HAP-1 (cell line): ENCODE data around the gene ZNF30.

Experiments
- DNase-seq, 2 experiments: peaks; one replicate each; pipeline ENCODE4 v3.0.0-alpha.2; 2016 to 2020; ENCODE audit warnings: low spot score in 2 of 2
- H3K27me3 ChIP-seq: fragments of 250-450 bp; sonication (Bioruptor Pico); 2 replicates; pipeline ENCODE4 v1.5.1; 2020; ENCODE audit warnings: low read depth, mild to moderate bottlenecking, moderate library complexity
- H3K36me3 ChIP-seq: fragments of 250-450 bp; sonication (Bioruptor Pico); replicated peaks from 2 replicates; pipeline ENCODE4 v1.5.1; 2020; ENCODE audit warnings: mild to moderate bottlenecking
- H3K4me1 ChIP-seq: fragments of 250-450 bp; sonication (Bioruptor Pico); 2 replicates; pipeline ENCODE4 v1.5.1; 2020; ENCODE audit warnings: mild to moderate bottlenecking
- H3K4me3 ChIP-seq: fragments of 250-450 bp; sonication (Bioruptor Pico); 2 replicates; pipeline ENCODE4 v1.5.1; 2020; ENCODE audit warnings: mild to moderate bottlenecking, moderate library complexity
- H3K9me3 ChIP-seq: fragments of 250-450 bp; sonication (Bioruptor Pico); 2 replicates; pipeline ENCODE4 v1.5.1; 2020; ENCODE audit warnings: mild to moderate bottlenecking, moderate library complexity
- in situ Hi-C: fragments of 300-500 bp; cut with MboI; formaldehyde crosslinking; loops from 3 replicates; pipeline ENCODE4 v1.14.3; 2020; ENCODE audit warnings: low sequenced_read_pairs, inconsistent platforms, mixed read lengths

ZNF30 gene

DNA sequence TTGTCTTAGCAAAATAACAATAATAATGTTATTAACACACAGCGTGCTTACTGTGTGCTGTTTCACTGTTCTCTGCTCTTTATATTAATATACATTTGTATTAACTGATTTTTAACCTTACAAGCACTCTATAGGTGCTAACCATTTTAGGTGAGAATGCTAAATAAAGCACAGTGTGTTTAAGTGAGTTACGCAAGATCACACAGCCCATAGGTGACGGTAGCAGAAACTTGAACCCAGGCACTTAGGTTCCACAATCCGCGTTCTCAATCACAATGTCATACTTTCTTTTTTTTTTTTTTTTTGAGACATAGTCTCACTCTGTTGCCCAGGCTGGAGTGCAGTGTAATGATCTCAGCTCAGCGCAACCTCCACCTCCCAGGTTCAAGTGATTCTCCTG is 5.8 kb downstream of the ZNF30 start:
- H3K4me1 ChIP-seq: no peaks in the 10 kb centered on the region
- DNase-seq: no peak
- H3K9me3 ChIP-seq: no peaks in the 10 kb centered on the region
- H3K27me3 ChIP-seq: no peaks in the 10 kb centered on the region
- peaks cover 26% of the 10 kb centered on the region for H3K36me3 ChIP-seq
- in situ Hi-C loops: no loop called here
- H3K4me3 ChIP-seq: no peak overlapping the region

DNA sequence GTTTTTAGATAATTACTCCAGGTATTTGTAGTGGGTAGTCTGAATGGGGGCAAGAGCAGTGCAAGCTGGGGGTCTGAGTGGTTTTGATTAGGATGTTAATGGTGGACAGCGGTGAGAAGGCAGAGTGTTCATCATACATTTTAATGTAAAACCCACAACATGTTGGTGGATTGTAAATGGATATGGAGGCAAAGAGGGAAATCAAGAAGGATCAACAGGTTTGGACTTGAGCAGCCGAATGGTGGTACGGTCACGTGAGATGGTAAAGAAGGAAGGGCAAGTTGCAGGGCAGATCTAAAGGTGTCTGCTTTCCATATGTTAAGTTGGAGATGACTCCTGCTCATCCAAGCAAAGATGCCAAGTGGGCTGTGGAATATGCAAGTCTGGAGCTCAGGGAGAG is 9.5 kb downstream of the ZNF30 start:
- Histone ChIP-seq H3K9me3 (no peaks in the 10 kb centered on the region; the same call in 1 of the 2 replicates), H3K27me3 (no peaks in the 10 kb centered on the region), H3K4me1 (no peaks in the 10 kb centered on the region), H3K36me3 (peaks cover 26% of the 10 kb centered on the region), H3K4me3 (no peak overlapping the region)
- no peak for DNase-seq
- in situ Hi-C loops: no loop called here

DNA sequence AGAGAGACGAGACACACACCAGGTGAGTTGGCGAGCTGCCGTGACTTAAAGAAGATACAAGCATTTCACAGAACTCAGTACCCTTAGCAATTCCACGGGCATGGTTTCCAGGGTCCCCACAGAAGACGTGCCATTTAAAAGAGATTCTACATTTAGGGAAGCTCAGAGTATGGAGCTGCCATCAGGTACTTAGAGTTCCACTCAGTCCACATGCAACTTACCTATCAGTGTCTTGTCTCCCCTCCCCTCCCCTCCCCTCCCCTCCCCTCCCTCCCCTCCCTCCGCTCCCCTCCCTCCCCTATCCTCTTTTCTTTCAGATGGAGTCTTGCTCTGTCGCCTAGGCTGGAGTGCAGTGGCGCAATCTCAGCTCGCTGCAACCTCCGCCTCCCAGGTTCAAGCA is 12.2 kb downstream of the ZNF30 start:
- Histone ChIP-seq H3K4me1 (no peaks in the 10 kb centered on the region), H3K4me3 (no peak overlapping the region), H3K36me3 (peaks cover 24% of the 10 kb centered on the region), H3K9me3 (peaks cover 5% of the 10 kb centered on the region; the same call in 1 of the 2 replicates), H3K27me3 (no peaks in the 10 kb centered on the region)
- in situ Hi-C loops: no loop called here
- DNase-seq: no peak

DNA sequence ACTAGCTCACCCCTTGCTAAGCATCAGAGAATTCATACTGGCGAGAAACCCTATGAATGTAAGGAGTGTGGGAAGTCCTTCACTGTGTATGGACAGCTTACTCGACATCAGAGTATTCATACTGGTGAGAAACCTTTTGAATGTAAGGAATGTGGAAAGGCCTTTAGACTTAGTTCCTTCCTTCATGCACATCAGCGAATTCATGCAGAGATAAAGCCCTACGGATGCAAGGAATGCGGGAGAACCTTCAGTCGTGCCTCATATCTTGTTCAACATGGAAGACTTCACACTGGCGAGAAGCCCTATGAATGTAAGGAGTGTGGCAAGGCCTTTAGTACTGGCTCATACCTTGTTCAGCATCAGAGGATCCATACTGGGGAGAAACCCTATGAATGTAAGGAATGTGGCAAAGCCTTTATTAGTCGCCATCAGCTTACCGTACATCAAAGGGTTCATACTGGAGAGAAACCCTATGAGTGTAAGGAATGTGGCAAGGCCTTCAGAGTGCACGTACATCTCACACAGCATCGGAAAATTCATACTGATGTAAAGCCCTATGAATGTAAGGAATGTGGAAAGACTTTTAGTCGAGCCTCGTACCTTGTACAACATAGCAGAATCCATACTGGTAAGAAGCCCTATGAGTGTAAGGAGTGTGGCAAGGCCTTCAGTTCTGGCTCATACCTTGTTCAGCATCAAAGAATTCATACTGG is 17.3 kb downstream of the ZNF30 start:
- Histone ChIP-seq H3K4me1 (no peaks in the 10 kb centered on the region), H3K4me3 (no peak overlapping the region), H3K36me3 (peaks cover 16% of the 10 kb centered on the region), H3K27me3 (no peaks in the 10 kb centered on the region), H3K9me3 (peaks cover 7% of the 10 kb centered on the region)
- no peak for DNase-seq
- in situ Hi-C loops: no loop called here

DNA sequence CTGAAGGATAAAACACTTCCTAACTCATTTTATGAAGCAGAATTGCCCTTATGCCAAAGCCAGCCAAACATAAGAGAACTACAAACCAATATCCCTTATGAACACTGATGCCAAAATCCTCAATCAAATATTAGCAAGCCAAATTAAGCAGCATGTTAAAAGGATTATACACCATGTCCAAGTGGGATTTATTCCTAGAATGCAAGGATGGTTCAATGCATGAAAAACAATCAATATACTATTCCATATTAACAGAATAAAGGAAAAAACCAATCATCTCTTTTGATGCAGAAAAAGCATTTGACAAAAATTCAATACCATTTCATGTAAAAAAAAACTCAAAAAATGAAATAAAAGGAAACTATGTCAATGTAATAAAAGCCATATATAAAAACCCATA is 26.4 kb downstream of the ZNF30 start:
- Histone ChIP-seq H3K4me3 (no peak overlapping the region), H3K9me3 (peaks cover 19% of the 10 kb centered on the region), H3K36me3 (peaks cover 10% of the 10 kb centered on the region), H3K27me3 (no peaks in the 10 kb centered on the region), H3K4me1 (no peaks in the 10 kb centered on the region)
- in situ Hi-C loops: no loop called here
- no peak for DNase-seq

DNA sequence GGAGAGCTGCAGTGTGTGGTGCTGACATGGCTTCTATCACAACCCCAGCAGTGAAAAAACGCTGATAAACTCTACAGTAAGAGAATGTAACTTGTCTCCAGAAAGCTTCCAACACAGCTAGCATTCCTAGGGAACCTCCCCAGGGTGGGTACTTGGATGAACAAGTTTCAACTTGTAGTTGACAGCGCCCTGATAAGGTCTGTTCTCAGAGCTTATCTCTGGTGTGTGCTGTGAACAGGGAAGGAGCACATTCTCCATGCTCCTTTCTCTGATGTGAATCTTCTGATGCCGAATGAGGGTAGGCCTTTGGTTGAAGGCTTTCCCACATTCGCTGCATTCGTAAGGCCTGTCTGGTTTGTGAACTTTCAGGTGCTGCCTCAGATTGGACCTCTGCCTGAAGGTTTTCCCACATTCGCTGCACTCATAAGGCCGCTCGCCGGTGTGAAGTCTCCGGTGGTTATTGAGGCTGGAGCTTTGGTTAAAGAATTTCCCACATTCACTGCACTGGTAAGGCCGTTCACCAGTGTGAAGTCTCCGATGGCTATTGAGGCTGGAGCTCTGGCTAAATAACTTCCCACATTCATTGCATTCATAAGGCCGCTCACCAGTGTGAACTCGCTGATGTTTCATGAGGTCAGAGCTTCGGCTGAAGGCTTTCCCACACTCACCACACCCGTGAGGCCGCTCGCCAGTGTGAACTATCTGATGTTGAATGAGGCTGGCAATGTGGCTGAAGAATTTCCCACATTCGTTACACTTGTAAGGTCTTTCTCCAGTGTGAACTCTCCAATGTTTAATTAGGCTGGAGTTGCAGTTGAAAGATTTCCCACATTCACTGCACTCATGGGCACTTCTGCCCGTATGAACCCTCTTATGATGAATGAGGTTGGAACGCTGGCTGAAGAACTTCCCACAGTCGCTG is 31.4 kb downstream of the ZNF30 start:
- H3K27me3 ChIP-seq: no peaks in the 10 kb centered on the region
- peaks cover 26% of the 10 kb centered on the region for H3K36me3 ChIP-seq
- no peaks in the 10 kb centered on the region for H3K4me1 ChIP-seq
- peaks cover 33% of the 10 kb centered on the region for H3K9me3 ChIP-seq
- DNase-seq: no peak
- in situ Hi-C loops: no loop called here
- no peak overlapping the region for H3K4me3 ChIP-seq

DNA sequence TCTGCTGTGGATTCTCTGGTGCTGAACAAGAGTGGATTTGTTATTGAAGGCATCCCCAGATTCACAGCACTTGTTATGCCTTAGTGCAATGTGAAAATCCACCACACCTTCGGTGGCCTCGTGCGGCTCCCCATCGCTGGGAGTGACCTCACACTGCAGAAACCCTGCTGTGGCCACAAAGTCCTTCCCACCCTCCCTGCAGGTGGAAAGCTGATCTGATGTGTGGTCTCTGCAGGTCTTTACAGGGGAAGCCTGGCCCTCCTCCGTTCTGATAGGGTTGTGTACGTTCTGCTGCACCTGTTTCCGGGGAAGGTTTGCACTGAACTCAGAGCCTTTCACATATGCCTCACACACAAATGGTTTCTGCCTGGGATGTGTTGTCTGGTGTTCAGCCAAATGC is 32.3 kb downstream of the ZNF30 start:
- Histone ChIP-seq H3K36me3 (peaks cover 26% of the 10 kb centered on the region), H3K27me3 (no peaks in the 10 kb centered on the region), H3K4me1 (no peaks in the 10 kb centered on the region), H3K4me3 (no peak overlapping the region), H3K9me3 (peaks cover 33% of the 10 kb centered on the region)
- no peak for DNase-seq
- in situ Hi-C loops: no loop called here

DNA sequence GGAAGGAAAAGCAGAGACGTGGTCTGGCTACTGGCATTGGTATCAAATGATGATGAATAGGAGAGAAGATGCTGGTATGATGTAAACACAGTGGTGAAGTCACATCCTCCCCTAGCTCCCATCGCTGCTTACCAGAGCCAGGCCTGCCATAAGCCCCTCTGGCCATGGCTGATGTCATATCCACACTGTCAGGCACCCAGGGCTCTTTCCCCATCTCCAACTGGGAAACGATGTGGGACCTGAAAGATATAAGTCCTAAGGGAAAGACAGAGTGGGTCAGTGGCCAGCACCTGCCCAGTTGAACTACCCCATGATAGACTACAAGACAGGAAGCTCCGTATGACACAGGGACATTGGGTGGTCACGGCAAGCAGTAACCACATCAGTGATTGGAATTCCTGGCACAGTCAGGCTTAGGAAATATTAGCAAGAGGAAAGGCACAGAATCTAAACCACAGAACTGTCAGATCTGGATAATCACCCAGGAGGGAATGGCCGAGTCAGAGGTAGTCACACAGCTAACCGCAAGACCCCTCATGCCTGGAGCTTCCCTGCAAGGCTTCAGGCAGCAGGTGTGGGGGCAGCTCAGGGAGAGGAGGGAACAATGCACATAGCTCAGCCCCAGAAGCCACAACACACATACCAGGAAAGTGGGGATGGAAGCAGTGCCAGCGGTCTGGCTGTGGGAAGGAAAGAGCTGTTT is 33.6 kb downstream of the ZNF30 start:
- in situ Hi-C loops: no loop called here
- no peak for DNase-seq
- Histone ChIP-seq H3K27me3 (no peaks in the 10 kb centered on the region), H3K36me3 (peaks cover 26% of the 10 kb centered on the region), H3K4me1 (no peaks in the 10 kb centered on the region), H3K4me3 (no peak overlapping the region), H3K9me3 (peaks cover 29% of the 10 kb centered on the region)

DNA sequence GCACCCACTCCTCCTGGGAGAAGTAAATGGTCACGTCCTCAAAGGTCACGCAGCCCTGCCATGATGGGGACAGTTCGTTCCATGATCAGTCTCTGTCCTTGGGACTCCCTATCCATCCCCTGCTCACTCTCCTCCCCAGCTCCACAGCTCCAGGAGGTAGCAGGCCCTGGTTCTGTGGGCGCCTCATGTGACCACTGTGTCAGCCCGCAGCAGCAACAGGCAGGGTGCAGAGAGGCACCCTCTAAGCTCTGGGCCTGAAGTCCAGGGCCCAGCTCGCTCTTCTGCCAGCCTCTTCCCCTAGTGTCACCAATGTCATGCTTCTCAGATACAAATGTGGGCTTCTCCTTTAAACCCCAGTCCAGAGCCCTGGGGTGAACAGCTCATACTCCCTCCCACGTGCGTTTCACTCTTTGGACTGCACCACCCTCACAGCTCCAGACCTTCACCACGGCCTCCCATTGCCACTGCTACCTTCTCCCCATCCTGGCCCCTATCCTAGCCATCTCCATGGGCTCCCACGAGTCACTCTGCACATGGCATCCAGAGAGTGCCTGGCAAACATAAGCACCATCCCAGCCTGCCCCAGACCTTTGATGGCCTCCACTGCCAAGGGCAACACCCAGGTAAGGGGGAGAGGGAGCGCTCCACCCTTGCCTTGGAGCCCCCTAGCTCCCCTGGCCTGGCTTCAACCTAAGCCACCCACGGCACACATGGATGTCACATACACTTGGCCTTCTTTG is 34.4 kb downstream of the ZNF30 start:
- Histone ChIP-seq H3K36me3 (peaks cover 26% of the 10 kb centered on the region), H3K9me3 (peaks cover 29% of the 10 kb centered on the region), H3K4me3 (no peak overlapping the region), H3K4me1 (no peaks in the 10 kb centered on the region), H3K27me3 (no peaks in the 10 kb centered on the region)
- no peak for DNase-seq
- in situ Hi-C loops: no loop called here

DNA sequence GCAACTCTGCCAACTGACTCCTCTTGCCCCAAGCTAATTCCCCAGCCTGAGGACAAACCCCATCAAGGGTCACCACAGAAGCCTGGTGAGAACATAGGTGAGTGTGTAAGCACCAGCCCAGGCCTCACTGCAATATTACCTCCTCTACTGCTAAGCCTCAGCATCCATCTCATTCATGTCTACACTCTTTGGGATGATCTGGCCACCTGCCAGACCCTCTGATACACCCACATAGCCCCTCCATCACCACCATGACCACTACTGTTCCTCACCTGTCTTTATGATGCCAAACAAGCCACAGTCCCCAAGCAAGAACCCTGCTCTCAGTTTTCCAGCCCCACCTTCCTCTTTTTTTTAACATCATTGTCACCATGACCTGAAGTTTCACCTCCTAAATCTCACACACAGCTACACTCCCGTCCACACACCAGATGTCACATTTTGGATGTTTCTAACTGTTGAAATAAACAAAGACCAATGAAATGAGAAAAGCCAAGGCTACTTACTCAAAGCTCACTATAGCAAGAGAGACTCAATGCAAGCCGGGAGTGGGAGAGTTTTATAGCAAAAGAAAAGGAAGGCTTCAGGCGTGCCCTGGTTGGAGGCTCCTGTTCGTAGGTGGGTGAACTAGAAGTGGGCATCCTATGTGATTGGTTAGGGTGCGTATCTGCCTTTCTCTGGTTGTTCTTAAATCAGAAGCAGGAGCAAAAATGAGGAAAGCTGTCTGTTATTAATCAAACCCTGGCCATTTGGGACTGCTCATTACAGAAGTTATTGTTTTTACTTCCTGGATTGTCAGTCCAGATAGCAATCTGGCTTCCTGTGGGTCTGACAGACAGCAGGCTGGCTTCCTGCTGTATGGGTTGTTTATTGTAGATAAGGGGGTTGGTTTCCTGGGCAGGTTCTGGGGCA is 35.3 kb downstream of the ZNF30 start:
- Histone ChIP-seq H3K36me3 (peaks cover 23% of the 10 kb centered on the region), H3K9me3 (peaks cover 24% of the 10 kb centered on the region), H3K4me3 (no peak overlapping the region), H3K4me1 (no peaks in the 10 kb centered on the region), H3K27me3 (no peaks in the 10 kb centered on the region)
- DNase-seq: no peak
- in situ Hi-C loops: no loop called here

DNA sequence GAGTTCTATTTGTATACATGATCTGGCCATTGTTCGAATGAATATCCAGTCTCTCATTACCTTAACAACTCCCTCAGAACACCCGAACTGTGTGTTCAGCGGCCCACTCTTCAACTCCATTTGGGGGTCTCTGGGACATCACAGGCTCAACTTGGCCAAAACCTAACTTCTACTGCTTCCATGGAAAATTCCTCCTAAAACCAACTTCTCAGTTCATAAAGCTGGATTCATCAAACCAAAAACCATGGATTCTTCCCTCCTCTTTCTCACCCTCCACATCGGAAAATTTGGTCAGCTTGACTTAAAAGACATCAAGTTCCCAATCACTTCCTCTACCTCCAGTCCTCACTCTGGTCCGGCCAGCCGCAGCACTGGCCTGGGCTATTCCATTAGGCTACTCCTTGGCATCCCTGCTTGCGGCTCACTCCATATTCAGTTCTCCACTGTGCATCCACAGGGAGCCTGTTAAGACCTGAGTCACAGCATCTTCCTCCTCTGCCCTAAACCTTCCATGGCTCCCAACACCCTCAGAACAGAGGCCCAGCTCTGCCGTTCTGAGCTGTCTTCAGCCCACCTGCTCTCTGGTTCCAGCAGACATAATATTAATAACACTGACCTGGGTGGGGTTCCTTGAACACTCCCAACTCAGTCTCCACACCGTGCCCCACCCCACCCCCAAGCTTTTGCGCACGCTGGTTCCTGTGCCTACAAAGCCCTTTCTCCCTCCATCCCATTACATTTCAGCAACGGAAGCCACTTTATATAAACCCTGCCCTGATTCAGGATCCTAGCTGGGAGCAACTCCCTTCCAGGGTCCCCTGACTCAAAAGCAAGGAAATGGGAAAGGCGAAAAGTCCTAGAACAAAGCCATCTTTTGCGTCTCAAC is 36.2 kb downstream of the ZNF30 start:
- H3K36me3 ChIP-seq: peaks cover 17% of the 10 kb centered on the region
- peak overlapping the region; percentile 47 for H3K4me3 ChIP-seq
- no peaks in the 10 kb centered on the region for H3K4me1 ChIP-seq
- in situ Hi-C loops: no loop called here
- peaks cover 15% of the 10 kb centered on the region for H3K9me3 ChIP-seq
- peak in 1 of 2 experiments; percentile 17 for DNase-seq
- H3K27me3 ChIP-seq: no peaks in the 10 kb centered on the region
